HL-60/S4 treated with phorbol 12-myristate 13-acetate at 8.2 ng/mL for 4 days and 3 days (cell line): ENCODE measurements around the gene TSHZ1.

Experiments
- in situ Hi-C: fragments of 300-500 bp; cut with MboI; formaldehyde crosslinking; loops from 2 replicates; pipeline ENCODE4 v1.15.0; 2022; ENCODE audit warnings: low sequenced_read_pairs

The TSHZ1 gene, protein sequence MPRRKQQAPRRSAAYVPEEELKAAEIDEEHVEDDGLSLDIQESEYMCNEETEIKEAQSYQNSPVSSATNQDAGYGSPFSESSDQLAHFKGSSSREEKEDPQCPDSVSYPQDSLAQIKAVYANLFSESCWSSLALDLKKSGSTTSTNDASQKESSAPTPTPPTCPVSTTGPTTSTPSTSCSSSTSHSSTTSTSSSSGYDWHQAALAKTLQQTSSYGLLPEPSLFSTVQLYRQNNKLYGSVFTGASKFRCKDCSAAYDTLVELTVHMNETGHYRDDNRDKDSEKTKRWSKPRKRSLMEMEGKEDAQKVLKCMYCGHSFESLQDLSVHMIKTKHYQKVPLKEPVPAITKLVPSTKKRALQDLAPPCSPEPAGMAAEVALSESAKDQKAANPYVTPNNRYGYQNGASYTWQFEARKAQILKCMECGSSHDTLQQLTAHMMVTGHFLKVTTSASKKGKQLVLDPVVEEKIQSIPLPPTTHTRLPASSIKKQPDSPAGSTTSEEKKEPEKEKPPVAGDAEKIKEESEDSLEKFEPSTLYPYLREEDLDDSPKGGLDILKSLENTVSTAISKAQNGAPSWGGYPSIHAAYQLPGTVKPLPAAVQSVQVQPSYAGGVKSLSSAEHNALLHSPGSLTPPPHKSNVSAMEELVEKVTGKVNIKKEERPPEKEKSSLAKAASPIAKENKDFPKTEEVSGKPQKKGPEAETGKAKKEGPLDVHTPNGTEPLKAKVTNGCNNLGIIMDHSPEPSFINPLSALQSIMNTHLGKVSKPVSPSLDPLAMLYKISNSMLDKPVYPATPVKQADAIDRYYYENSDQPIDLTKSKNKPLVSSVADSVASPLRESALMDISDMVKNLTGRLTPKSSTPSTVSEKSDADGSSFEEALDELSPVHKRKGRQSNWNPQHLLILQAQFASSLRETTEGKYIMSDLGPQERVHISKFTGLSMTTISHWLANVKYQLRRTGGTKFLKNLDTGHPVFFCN (N-terminal part only)

DNA sequence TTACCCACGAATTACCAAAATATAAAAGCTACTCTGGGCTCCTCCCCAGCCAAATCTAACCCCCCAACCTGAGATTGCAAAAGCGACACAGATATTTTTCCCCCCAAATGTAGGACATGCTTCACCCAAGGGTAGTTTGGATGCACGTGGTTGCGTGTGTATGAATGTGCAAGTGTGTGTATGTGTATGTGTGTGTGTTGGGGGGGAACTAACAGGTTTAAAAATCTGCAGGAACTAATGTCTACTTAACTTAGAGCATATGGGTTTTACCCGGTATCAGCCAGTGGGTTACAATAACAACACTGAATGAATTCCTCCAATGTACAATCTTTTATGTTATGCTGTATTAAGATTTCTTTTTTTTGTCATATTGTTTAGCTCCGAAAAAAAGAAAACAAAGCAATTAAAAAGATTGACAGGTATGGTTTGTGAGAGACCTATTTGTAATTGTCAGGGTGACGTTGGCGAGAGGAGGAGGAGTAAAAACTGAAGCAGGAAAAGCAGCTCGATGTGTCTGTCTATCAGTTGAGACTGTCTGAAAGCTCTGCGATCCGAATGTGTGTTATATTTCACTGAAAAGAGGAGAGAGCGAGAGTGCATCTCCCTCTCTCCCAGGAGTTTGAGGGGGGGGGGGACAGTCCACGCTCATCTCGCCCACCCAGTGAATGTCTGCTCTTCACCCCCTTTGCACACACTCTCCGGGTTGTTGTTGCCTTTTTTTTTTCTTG, at the start of gene TSHZ1:
Gene TSHZ1 (plus strand): TSS at position 524 of the 728 bp plus-strand sequence. CDS start 1,080 bp downstream, outside the sequence.
- in situ Hi-C loops: no loop called here

DNA sequence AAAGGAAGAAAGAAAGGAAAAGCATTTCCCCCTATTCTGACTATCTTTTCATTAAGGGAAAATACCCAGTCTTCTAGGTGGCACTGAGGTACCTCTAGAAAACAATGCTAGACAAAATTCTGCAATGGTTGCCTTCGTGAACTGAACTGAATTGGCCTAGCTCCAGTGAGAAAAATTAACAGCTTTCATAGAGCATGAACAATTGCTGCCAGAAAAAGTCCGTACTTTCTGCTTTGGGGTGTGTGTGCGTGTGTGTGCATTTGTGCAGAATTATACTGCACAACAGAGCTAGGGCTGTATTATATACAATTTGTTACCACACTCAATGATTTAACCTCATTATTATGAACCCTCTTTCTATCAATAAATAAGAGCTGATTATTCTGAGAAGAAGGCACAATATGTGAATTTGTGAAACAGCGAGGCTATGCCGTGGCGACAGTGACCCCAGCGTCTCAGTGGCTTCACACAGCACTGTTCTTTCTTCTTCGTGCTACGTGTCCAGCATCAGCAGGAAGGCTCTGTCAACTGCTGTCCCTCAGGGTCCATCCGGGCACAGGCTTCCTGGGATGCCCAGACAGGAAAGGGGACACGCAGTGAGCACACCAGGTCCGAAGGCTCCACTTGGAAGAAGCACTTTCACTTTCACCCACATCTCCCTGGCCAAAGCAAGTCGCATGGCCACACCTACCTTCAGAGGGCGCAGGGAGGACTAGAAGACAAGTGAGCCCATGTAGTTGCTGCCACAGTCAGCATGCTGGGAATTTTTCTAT, 49.2 kb upstream of the TSHZ1 start:
- in situ Hi-C loops: no loop called here

DNA sequence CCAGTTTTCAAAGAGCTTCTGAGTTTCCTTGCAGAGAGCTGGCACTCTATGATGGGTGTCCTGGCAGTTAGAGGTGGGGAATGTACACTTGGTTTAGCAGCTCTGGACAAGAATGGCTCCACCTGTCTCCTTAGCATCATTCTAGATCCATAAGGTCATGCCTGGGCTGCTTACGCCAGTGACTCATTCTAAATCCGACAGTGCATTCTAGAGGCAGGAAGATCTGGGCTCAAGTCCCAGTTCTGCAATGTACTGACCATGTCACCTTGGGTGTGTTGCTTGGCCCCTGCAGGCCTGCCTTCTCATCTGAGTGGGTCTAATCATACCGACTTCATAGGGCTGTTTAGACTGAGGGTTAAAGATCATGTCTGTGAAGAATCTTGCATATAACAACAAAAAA, 48.1 kb upstream of the TSHZ1 start:
- in situ Hi-C loops: no loop called here

DNA sequence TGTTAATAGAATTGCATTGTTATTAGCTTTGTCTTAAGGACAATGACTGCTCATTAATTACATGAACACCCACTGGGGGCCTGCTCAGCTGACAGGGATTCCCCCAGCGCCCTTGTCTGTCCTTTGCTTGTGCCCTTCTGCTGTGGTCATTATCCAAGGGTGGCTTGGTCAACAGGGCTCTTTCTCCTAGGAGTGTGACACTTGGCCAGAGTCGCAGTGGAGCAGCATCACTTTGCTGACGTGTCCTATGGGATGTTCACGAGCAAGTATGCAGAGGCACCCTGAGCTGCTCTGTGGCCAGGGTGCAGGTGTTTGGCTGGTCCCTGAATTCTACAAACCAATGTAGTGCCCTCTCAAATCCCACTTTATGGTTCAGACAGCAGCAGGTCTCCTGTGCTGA, 47.6 kb upstream of the TSHZ1 start:
- in situ Hi-C loops: no loop called here

DNA sequence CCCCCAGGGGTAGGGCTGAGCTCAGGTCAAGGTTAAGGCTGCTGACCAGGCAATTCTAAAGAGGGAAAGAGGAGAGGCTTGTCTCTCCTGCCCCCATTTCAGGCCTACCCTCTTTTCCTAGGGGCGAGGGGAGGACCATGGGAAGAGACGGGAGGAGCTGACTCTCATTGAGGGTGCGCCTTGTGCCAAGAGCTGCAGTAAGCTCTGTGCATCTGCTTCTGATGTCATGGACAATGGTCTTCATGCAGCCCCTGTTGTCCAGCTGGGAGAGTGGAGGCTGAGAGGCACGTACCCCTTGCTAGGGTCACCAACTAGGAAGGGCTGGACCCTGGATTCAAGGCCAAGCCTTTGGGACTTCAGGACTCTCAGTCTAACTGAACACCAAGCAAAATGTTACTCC, 46.9 kb upstream of the TSHZ1 start:
- in situ Hi-C loops: no loop called here

DNA sequence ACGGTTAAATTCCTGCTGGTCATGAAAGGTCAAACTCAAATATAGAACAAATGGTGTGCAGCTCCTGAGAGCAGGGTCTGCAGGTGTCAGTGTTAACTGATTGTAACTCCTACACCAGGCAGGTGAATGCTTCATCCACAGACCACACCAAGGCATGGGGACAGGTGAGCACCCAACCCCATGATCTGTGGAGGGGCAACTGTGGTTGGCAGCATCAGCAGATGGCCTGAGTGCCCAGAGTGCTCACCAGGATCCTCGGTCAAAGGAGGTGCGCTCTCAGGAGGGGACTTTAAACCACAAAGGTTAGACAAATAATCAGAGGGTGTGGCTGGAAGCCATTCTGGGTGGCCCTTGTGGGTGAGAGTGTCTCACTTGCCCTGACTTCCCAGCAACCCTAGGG, 46.1 kb upstream of the TSHZ1 start:
- in situ Hi-C loops: no loop called here

DNA sequence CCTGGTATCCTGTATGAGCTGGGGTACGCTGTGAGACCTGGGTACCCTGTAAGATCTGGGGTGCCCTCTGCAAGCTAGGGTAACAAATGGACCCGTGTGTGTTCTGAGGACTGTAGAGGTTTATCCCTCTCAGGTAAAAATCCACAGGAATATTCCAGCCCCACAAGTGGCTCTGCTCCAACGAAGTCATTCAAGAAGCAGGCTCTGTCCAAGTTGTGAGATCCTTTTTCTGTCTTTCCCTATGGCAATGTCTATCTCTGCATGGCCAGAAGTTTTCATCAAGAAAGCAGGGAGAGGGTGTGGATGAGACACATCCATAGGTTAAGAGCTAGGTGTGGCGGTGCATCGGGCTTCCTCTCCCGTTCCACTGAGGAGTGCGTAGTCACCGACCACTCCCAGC, 44.7 kb upstream of the TSHZ1 start:
- in situ Hi-C loops: no loop called here

DNA sequence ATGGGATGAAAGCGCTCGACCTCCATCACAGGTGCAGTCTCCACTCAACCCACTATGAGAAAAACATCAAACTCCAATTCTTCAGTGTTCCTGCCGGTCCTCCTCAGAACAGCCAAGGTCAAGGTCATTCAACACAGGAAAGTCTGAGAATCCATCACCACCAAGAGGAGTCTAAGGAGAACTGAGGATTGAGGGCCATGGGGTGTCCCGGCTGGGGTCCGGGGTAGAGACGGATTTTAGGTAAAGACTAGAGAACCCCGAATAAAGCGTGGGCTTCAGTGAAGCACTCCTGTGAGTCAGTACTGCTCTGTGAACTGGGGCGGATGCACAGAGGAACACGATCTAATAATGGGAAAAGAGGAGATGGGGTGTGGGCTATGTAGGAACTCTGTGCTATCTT, 43.5 kb upstream of the TSHZ1 start:
- in situ Hi-C loops: no loop called here

DNA sequence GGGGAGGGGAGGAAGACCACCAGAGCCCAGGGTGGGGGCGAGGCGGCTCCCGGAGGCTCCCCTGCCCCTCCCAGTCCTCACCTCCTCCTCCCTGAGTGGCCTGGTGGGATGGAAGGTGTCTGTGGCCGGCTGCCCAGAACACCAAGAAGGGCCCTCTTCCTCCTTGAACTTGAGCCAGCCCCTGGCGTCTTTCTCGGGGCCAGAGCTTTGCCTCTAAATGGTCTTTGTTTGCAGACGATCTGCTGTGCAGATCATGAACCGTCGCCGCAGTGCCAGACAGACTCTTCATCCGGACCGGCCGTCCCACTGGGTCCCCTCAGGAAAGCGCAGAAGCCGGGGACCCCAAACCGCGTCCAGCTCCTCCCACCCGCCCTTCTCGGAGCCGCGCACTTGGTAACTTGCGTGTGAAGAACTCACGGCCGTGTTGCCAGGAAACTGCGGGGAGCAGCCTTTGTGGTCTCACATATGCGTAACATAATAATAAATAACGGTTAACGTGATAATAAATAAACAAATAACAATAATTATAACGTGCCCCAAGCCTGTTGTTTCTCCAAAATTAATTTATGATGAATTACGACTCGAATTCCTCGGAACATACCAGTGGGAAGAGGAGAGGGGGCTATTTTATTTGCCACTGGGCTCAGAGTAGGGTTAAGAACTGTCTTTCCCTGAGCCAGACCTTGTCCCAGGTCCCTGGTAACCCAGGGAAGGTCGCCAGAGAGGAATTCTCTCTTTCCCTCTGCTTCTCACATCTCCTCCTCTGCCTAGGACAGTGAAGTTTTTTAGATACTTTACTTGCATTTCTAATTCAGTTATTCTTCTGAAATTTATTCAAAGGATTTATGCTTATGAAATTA, 42.6 kb upstream of the TSHZ1 start:
- in situ Hi-C loops: no loop called here

DNA sequence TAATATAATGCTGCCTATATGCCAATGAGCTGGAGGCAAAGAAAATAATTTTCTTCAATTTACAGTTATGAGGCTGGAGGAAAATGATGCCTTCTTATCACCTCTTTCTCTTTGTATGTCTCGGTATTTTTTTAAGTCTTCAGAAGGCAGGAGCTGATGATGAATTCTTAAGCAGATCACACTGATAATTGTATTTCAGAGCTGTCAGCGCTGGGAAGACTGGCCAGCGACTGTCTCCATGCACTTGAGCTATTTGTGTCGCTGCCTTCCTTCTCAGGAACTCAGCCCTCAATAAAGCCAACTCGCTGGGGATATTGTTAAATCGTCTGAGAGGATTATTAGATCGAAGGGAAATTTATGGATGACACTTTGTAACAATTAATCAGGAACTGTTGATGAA, 42.0 kb upstream of the TSHZ1 start:
- in situ Hi-C loops: no loop called here

DNA sequence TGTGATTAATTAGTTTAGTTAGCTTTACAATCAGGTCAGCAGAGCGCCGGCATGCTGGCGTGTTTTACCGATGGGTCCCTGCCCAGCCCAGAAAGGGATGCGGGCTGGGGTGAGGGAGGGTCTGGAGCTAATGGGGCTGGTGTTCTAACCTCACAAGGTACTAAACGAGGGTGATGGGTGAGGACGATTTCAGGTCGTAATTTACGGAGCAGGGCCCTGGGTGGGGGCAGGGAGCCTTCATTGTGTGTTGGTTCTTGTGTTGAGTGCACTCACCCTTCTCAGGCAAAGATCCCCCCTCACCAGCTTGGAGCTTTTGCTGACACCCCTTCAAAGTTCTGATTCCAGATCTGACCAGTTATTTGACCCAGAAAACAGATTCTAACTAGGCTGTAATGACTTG, 41.2 kb upstream of the TSHZ1 start:
- in situ Hi-C loops: no loop called here

DNA sequence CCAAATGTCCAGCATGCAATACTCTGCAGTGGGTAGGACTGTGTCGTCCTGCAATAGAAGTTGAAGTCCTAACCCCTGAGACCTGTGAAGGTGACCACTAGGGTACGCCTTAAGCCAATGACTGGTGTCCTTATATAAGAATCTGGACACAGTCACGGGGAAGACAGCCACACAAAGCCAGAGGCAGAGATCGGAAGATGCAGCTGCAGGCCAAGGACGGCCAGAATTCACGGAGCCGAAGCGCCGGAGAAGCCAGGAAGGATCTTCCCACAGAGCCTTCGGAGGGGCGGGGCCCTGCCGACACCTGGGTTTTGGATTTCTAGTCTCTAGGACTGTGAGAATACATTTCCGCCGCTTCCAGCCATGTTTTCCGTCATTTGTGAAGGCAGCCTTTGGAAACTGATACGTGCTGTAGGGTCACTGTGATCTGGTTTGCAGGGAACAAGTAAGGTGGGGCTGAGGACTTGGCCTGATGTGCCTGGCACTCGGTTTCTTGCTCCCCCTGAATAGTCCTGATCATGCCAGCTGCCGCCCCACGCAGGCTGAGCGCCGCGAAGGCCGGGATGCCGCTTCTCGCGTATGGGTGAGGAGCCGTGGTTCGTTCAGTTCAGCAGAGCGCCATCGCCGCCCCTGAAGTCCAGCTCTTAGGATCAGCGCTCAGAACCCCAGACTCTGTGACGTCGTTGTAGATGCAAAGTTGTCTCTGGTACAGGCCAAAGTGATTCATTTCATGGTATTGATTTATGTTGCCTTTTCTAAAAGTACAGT, 40.4 kb upstream of the TSHZ1 start:
- in situ Hi-C loops: no loop called here

DNA sequence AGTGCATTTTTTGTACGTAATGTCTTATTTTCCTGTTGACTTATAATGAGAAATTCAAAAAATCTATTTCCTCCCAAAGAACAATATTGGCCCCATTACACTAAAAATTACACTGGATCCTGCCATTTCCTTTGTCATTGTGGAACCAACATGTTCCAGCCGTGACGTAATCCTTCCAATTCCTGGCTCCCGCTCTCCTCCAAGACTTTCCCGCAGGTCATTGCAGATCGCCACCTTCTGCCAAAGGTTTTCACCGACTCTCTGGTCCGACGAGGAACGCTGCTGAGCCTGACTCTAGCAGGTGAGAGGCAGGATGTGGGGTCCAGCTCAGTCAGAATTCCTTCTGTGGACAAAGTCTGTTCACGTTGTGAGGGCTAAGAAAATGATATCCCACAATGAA, 39.7 kb upstream of the TSHZ1 start:
- in situ Hi-C loops: no loop called here

DNA sequence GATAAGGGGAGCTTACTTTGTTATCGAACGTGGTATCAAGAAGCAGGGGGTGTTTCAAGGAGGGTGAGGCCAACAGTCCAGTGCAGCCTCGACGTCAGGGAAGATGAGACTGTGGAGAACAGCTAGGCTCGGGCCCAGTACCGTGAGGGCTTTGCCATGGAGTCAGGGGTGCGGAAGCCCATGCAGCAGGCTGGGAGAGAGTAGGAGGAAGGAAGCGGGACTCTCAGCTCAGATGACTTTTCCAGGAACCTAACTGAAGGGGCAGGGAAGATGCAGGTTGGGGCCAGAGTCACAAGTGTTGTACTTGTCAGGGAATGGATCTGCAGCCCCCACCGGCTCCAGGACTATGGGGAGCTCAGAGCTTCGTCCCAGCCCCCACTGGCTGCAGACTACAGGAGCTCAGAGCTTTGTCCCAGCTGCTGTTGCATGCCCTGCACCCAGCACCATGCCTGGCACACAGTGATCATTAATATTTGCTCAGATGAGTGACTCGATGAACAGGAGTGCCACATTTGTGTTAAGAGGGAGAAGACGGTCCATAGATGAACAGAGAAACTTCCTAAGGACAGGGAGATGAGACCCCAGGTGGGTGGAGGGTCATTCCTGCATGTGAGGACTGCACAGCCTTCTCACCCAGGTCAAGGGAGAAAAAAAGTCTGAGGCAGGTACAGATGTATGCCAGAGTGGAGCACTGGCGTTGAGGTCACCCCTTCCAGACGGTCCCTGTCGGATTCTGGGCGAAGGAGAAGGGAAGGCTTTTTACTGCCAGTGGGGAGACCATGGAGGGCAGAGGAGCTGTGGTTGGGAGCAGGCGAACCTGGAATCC, 38.1 kb upstream of the TSHZ1 start:
- in situ Hi-C loops: no loop called here

DNA sequence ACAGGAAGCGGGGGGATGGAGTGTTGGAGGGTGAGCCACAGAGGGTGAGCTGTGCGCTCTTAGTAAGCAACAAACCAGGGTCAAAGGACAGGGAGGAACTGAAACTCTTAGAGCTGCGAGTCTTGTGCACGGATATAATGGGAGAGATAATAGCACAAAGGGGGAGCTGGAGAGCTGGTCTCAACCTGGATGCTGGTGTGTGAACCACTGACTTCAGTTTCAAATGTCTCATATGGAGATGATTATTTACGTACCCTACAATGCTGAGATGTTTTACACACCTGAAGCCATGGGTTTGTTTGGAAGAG, 37.5 kb upstream of the TSHZ1 start:
- in situ Hi-C loops: no loop called here

DNA sequence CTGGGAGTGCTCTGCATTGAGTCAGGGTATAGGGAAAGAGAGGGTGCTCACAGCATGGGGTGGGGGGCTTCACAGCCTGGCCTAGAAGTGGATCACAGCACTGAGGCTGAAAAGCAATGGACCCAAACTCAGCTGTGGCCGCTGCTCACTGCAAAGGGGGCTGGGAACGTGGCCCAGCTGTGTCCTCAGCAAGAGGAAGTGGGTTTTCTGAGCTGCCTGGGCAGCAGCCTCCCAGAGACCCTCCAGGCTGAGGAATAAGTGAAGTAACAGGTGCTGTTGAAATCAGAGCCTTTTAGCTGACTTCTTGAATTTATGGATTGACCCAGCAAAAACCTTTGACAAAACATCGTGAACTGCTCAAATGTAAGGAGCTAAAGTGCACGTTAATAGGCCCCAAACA, 36.9 kb upstream of the TSHZ1 start:
- in situ Hi-C loops: no loop called here

DNA sequence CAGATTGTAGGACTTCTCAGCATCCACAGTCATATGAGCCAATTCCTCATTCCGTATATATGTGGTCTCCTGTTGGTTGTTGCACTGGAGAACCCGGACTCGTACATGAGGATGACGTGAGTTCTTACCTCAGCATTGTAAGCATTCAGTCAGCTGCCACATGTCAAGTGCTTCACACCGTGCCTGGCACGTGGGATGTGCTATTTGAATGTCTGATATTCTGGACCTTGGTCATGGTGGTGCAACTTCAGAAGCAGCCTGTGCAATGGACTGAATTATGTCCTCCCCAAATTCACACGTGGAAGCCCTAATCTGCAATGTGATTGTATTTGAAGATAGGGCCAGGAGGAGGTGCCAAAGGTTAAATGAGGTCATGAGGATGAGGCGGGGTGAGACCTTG, 33.7 kb upstream of the TSHZ1 start:
- in situ Hi-C loops: no loop called here

DNA sequence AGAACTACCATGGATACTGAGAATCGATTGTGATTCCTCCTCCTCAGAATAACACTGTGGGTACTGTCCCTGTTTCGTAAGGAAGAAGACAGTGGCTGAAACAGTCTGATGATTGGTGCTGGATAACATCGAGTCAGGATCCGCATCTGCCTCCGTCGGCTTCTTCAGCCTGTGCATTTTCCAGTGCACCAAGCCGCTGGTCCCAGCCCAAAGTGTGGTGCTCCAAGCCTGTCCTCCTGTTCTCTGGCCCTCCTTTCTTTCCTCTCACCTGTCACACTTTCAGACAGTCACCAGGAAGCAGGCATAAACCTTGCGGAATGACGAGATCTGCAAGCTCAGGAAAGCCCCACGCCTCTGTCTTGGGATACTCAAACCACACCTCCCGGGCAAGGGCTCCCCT, 32.2 kb upstream of the TSHZ1 start:
- in situ Hi-C loops: no loop called here
